ENCODE data around the gene PNMA6F.
"Not testable (repeated sequence)": the region's sequence is repeated elsewhere in the genome, so short reads cannot be mapped to it uniquely, and the experiment has no call there.

The PNMA6F gene

DNA sequence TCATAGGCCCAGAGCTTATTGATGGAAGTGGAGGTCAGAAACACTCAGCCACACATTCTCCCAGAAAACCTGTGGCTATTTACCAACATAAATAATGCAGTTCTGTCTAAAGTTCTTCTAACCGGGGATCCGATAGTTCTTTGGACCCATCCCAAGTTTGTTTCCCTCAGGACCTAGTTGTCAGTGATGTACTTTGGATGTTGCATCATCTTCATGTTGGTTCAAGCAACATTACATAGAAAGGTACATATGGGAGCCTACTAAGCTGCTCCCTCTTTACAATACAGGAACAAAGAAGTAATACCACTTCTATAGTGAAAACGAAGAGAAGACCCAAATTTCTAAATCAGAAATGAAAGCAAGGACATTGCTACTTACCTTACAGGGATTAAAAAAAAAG lies 39.8 kb downstream of the PNMA6F start:
- not testable (repeated sequence) for H3K4me3 ChIP-seq (ENCODE audit: control insufficient read depth, low read depth, low read length); DNase-seq (ENCODE audit: low read depth)

DNA sequence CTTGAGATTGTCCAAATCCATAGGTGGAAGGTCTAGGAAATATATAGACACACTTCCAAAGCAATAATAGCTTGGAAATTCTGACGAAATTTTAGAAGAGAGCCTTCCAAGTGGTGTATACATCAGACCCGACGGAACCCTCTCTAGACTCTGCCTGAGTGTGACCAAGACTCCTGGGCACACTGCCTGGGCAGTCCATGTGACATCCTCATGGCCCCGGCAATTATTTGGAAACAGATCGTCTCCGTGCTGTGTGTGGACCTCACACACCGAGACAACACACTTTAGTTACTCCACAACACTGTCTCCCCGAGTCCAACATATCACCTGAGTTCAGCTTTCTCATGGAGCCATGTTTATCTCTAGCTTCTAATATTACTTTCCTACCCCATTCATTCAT lies 42.3 kb downstream of the PNMA6F start:
- H3K4me3 ChIP-seq (ENCODE audit: control insufficient read depth, low read depth, low read length) = not testable (repeated sequence)

DNA sequence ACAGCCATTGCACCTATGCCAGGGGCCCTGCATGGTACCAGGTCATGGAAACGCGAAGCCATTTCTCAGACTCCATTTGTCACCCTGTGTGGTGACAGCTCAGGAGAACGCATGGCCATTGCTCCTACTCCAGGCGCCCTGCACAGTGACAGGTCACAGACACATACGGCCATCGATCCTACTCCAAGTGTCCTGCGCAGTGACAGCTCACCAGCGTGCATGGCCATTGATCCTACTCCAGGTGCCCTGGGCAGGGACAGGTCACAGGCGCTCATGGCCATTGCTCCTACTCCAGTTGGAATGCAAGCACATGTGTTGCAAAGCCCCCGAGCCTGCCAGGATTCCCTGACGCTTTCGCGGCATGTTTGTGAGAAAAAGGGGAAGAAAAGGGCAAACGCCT lies 45.5 kb downstream of the PNMA6F start:
- not testable (repeated sequence) for DNase-seq (ENCODE audit: low read depth); H3K4me3 ChIP-seq (ENCODE audit: control insufficient read depth, low read depth, low read length)

More for the DNA sequence above, 42.3 kb downstream of the PNMA6F start:
- DNase-seq (ENCODE audit: low read depth) = not testable (repeated sequence)

DNA sequence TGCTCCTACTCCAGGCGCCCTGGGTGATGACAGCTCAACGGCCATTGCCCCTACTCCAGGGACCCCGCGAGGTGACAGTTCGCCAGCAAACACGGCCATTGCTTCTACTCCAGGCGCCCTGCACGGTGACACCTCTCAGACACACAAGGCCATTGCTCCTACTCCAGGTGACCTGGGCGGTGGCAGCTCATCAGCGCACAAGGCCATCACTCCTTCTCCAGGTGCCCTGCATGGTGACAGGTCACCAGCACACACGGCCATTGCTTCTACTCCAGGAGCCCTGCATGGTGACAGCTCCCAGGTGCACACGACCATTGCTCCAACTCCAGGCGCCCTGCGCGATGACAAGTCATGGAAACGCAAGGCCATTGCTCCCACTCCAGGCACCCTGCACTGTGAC lies 46.1 kb downstream of the PNMA6F start:
- not testable (repeated sequence) for H3K4me3 ChIP-seq (ENCODE audit: control insufficient read depth, low read depth, low read length); DNase-seq (ENCODE audit: low read depth)

DNA sequence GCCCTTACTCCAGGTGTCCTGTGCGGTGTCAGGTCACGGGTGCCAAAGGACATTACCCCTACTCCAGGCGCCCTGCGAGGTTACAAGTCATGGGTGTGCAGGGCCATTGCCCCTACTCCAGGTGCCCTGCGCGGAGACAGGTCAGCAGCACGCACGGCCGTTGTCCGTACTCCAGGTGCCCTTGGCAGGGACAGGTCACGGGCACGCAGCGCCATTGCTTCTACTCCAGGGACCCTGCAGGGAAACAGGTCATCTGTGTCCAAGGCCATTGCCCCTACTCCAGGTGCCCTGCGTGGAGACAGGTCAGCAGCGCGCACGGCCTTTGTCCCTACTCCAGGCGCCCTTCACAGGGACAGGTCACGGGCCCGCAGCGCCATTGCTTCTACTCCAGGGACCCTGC lies 49.0 kb downstream of the PNMA6F start:
- H3K4me3 ChIP-seq (ENCODE audit: control insufficient read depth, low read depth, low read length); DNase-seq (ENCODE audit: low read depth): not testable (repeated sequence)

DNA sequence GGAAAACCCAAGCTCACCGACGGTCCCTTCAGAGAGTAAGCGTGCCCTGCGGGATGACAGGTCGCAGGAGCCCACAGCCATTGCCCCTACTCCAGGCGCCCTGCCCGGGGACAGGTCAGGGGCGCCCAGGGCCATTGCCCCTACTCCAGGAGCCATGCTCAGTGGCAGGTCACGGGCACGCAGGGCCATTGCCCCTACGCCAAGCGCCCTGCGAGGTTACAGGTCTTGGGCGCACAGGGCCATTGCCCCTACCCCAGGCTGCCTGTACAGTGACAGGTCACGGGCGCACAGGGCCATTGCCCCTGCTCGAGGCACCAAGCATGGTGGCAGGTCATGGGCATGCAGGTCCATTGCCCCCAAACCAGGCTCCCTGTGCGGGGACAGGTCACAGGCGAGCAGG lies 49.5 kb downstream of the PNMA6F start:
- DNase-seq (ENCODE audit: low read depth); H3K4me3 ChIP-seq (ENCODE audit: control insufficient read depth, low read depth, low read length): not testable (repeated sequence)

Measured in fibroblast of mammary gland (primary cell).